WTC11 (cell line): Measurements from ENCODE around the gene LZIC. TPM values are rescaled to one million over a fixed set of nuclear protein-coding genes. Genes with fewer than 3 reads are reported as not detected.

Experiments used
- ATAC-seq: fragments of 200-7000 bp; cut with Tn5 transposase; 2 replicates; pipeline ENCODE4 v1.10.0; 2021; ENCODE audit warnings: mild to moderate bottlenecking, moderate library complexity
- CTCF ChIA-PET: fragments of 300-600 bp; sonication (Branson Sonifier 250); formaldehyde crosslinking; loops from one replicate; lab custom pipeline; 2021; ENCODE audit warnings: antibody characterized with exemption; lab: Charles Lee
- POLR2A ChIA-PET: fragments of 350-600 bp; sonication (Branson Sonifier 250); formaldehyde crosslinking; loops from one replicate; lab custom pipeline; 2021; ENCODE audit warnings: antibody characterized with exemption; lab: Charles Lee
- DNase-seq: peaks from one replicate; pipeline ENCODE4 v3.0.0; 2021; ENCODE audit warnings: low spot score
- H3K27ac Mint-ChIP-seq: 2 replicates; pipeline ENCODE4 v1.8.0; 2021; ENCODE audit warnings: mixed read lengths
- H3K27me3 Mint-ChIP-seq: 2 replicates; pipeline ENCODE4 v1.8.0; 2021; ENCODE audit warnings: low read depth, mild to moderate bottlenecking, moderate library complexity, mixed read lengths
- H3K36me3 Mint-ChIP-seq: 2 replicates; pipeline ENCODE4 v1.8.0; 2021; ENCODE audit warnings: mixed read lengths
- H3K4me1 Mint-ChIP-seq: 2 replicates; pipeline ENCODE4 v1.8.0; 2022; ENCODE audit warnings: mixed read lengths
- H3K4me3 Mint-ChIP-seq: 2 replicates; pipeline ENCODE4 v1.8.0; 2021; ENCODE audit warnings: mild to moderate bottlenecking, moderate library complexity, mixed read lengths
- H3K9me3 Mint-ChIP-seq: 2 replicates; pipeline ENCODE4 v1.8.0; 2021; ENCODE audit warnings: mixed read lengths
- CBFB ChIP-seq: sonication (generic); formaldehyde crosslinking; IDR thresholded peaks from 2 replicates; pipeline ENCODE4 v1.8.1; 2022; ENCODE audit warnings: mild to moderate bottlenecking, low read depth, missing genetic modification reagents
- CREB1 ChIP-seq: sonication (generic); formaldehyde crosslinking; IDR thresholded peaks from 2 replicates; pipeline ENCODE4 v1.8.0; 2023; ENCODE audit warnings: mild to moderate bottlenecking, missing genetic modification reagents
- ELF4 ChIP-seq: sonication (generic); formaldehyde crosslinking; IDR thresholded peaks from 2 replicates; pipeline ENCODE4 v1.8.1; 2022; ENCODE audit warnings: low read depth, mild to moderate bottlenecking, moderate library complexity, missing genetic modification reagents
- EMX1 ChIP-seq: fragments of 250-450 bp; sonication (Bioruptor Pico); IDR thresholded peaks from 2 replicates; pipeline ENCODE4 v1.8.0; 2021; ENCODE audit warnings: mild to moderate bottlenecking
- MXD4 ChIP-seq: fragments of 250-450 bp; sonication (Bioruptor Pico); IDR thresholded peaks from 2 replicates; pipeline ENCODE4 v1.8.0; 2021; ENCODE audit warnings: mild to moderate bottlenecking, moderate library complexity, borderline replicate concordance
- NR1H2 ChIP-seq: sonication (generic); formaldehyde crosslinking; IDR thresholded peaks from 2 replicates; pipeline ENCODE4 v1.9.0; 2021; ENCODE audit warnings: mild to moderate bottlenecking, moderate library complexity, missing genetic modification reagents
- RORB ChIP-seq: fragments of 250-450 bp; sonication (Bioruptor Pico); IDR thresholded peaks from 2 replicates; pipeline ENCODE4 v1.9.0; 2021; ENCODE audit warnings: mild to moderate bottlenecking
- SOX15 ChIP-seq: fragments of 250-450 bp; sonication (Bioruptor Pico); IDR thresholded peaks from 2 replicates; pipeline ENCODE4 v1.9.0; 2021; ENCODE audit warnings: mild to moderate bottlenecking
- TP53 ChIP-seq: sonication (generic); formaldehyde crosslinking; IDR thresholded peaks from 2 replicates; pipeline ENCODE4 v1.8.1; 2023; ENCODE audit warnings: mild to moderate bottlenecking, missing genetic modification reagents
- ZNF121 ChIP-seq: sonication (generic); formaldehyde crosslinking; IDR thresholded peaks from 2 replicates; pipeline ENCODE4 v1.8.0; 2023; ENCODE audit warnings: missing genetic modification reagents
- ZNF416 ChIP-seq: fragments of 250-450 bp; sonication (Bioruptor Pico); IDR thresholded peaks from 2 replicates; pipeline ENCODE4 v1.9.0; 2021; ENCODE audit warnings: mild to moderate bottlenecking, inconsistent platforms
- total RNA-seq: library from RNA; stranded (reverse); gene quantifications from 3 replicates; pipeline ENCODE4 v1.2.3, GENCODE V29; 2021
- TF ChIP-seq, protein P1 (sequence below): sonication (generic); formaldehyde crosslinking; IDR thresholded peaks from 2 replicates; pipeline ENCODE4 v1.8.0; 2023; ENCODE audit warnings: mild to moderate bottlenecking, missing genetic modification reagents
- TF ChIP-seq, protein P2 (sequence below): sonication (generic); formaldehyde crosslinking; IDR thresholded peaks from 2 replicates; pipeline ENCODE4 v1.8.0; 2022; ENCODE audit warnings: mild to moderate bottlenecking, missing genetic modification reagents
- TF ChIP-seq, protein P3 (sequence below): fragments of 250-450 bp; sonication (Bioruptor Pico); IDR thresholded peaks from 2 replicates; pipeline ENCODE4 v1.9.0; 2021; ENCODE audit warnings: mild to moderate bottlenecking
- TF ChIP-seq, protein P4 (sequence below): sonication (generic); formaldehyde crosslinking; IDR thresholded peaks from 2 replicates; pipeline ENCODE4 v1.8.1; 2023; ENCODE audit warnings: mild to moderate bottlenecking, moderate library complexity, missing genetic modification reagents
- TF ChIP-seq, protein P5 (sequence below): sonication (generic); formaldehyde crosslinking; IDR thresholded peaks from 2 replicates; pipeline ENCODE4 v1.8.0; 2022; ENCODE audit warnings: missing genetic modification reagents
- TF ChIP-seq, protein P6 (sequence below): fragments of 250-450 bp; sonication (Bioruptor Pico); IDR thresholded peaks from 2 replicates; pipeline ENCODE4 v2.1.2; 2022; ENCODE audit warnings: mild to moderate bottlenecking, moderate library complexity
- TF ChIP-seq, protein P7 (sequence below): sonication (generic); formaldehyde crosslinking; conservative IDR thresholded peaks from 2 replicates; pipeline ENCODE4 v1.8.1; 2022; ENCODE audit warnings: mild to moderate bottlenecking, missing genetic modification reagents
- TF ChIP-seq, protein P8 (sequence below): sonication (generic); formaldehyde crosslinking; IDR thresholded peaks from 2 replicates; pipeline ENCODE4 v1.8.1; 2022; ENCODE audit warnings: mild to moderate bottlenecking, missing genetic modification reagents, moderate library complexity, borderline replicate concordance
- TF ChIP-seq, protein P9 (sequence below): sonication (generic); formaldehyde crosslinking; IDR thresholded peaks from 2 replicates; pipeline ENCODE4 v1.8.1; 2022; ENCODE audit warnings: mild to moderate bottlenecking, moderate library complexity, missing genetic modification reagents

LZIC gene
- total RNA-seq, 1 experiment from 2014 or later = 16.9 TPM

DNA sequence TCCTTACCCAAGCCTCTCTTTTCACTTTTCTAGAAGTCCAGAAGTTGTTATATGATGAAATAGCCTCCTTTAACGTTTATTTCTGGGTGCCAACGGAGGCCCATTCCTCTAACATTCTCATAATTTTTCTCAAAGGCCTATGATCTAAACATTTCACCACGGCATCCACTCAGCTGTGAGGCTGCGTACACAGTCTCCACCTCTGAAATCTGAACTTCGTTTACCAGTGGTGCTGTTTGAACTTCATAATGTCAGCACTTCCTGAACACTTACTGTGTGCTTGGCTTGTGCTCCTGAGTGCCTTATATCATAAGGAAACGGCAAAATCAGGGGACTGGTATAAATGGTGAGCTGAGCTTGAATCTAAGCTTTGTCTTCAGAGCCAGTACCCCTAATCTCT, 41.8 kb upstream of the LZIC start (continued):
- TF ChIP-seq RORB (CRISPR knock-in tag) (no peak), ZNF121 (CRISPR knock-in tag) (no peak)
- TF ChIP-seq, protein P1, sequence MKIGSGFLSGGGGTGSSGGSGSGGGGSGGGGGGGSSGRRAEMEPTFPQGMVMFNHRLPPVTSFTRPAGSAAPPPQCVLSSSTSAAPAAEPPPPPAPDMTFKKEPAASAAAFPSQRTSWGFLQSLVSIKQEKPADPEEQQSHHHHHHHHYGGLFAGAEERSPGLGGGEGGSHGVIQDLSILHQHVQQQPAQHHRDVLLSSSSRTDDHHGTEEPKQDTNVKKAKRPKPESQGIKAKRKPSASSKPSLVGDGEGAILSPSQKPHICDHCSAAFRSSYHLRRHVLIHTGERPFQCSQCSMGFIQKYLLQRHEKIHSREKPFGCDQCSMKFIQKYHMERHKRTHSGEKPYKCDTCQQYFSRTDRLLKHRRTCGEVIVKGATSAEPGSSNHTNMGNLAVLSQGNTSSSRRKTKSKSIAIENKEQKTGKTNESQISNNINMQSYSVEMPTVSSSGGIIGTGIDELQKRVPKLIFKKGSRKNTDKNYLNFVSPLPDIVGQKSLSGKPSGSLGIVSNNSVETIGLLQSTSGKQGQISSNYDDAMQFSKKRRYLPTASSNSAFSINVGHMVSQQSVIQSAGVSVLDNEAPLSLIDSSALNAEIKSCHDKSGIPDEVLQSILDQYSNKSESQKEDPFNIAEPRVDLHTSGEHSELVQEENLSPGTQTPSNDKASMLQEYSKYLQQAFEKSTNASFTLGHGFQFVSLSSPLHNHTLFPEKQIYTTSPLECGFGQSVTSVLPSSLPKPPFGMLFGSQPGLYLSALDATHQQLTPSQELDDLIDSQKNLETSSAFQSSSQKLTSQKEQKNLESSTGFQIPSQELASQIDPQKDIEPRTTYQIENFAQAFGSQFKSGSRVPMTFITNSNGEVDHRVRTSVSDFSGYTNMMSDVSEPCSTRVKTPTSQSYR (CRISPR knock-in tag) = no peak

DNA sequence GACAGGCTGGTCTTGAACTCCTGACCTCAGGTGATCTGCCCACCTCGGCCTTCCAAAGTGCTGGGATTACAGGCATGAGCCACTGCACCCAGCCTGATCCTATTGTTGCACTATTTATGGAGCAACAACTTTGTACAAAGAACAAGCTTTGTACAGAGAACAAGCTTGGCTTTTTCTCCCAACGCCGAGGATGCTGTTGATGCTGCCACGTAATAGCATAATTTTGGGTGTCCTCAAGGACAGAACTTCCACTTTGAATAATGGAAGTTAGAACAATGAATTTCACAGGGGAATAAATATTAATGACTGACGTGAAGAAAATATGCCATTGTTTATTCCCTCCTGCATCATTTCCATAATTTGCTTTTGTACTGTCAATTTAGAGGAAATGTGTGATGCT, 41.1 kb upstream of the LZIC start:
- ChIA-PET POLR2A (no interaction called here), CTCF (no interaction called here)
- H3K27ac Mint-ChIP-seq = no peak overlapping the region
- H3K4me3 Mint-ChIP-seq = no peak overlapping the region
- DNase-seq = no peak
- H3K36me3 Mint-ChIP-seq = no peaks in the 10 kb centered on the region
- ATAC-seq = no peak
- no peaks in the 10 kb centered on the region for H3K9me3 Mint-ChIP-seq
- H3K4me1 Mint-ChIP-seq = no peaks in the 10 kb centered on the region
- no peaks in the 10 kb centered on the region for H3K27me3 Mint-ChIP-seq
- TF ChIP-seq, protein P2, sequence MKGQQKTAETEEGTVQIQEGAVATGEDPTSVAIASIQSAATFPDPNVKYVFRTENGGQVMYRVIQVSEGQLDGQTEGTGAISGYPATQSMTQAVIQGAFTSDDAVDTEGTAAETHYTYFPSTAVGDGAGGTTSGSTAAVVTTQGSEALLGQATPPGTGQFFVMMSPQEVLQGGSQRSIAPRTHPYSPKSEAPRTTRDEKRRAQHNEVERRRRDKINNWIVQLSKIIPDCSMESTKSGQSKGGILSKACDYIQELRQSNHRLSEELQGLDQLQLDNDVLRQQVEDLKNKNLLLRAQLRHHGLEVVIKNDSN (CRISPR knock-in tag) = no peak
- TF ChIP-seq, protein P3, sequence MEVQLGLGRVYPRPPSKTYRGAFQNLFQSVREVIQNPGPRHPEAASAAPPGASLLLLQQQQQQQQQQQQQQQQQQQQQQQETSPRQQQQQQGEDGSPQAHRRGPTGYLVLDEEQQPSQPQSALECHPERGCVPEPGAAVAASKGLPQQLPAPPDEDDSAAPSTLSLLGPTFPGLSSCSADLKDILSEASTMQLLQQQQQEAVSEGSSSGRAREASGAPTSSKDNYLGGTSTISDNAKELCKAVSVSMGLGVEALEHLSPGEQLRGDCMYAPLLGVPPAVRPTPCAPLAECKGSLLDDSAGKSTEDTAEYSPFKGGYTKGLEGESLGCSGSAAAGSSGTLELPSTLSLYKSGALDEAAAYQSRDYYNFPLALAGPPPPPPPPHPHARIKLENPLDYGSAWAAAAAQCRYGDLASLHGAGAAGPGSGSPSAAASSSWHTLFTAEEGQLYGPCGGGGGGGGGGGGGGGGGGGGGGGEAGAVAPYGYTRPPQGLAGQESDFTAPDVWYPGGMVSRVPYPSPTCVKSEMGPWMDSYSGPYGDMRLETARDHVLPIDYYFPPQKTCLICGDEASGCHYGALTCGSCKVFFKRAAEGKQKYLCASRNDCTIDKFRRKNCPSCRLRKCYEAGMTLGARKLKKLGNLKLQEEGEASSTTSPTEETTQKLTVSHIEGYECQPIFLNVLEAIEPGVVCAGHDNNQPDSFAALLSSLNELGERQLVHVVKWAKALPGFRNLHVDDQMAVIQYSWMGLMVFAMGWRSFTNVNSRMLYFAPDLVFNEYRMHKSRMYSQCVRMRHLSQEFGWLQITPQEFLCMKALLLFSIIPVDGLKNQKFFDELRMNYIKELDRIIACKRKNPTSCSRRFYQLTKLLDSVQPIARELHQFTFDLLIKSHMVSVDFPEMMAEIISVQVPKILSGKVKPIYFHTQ (CRISPR knock-in tag) = no peak
- TF ChIP-seq, protein P4, sequence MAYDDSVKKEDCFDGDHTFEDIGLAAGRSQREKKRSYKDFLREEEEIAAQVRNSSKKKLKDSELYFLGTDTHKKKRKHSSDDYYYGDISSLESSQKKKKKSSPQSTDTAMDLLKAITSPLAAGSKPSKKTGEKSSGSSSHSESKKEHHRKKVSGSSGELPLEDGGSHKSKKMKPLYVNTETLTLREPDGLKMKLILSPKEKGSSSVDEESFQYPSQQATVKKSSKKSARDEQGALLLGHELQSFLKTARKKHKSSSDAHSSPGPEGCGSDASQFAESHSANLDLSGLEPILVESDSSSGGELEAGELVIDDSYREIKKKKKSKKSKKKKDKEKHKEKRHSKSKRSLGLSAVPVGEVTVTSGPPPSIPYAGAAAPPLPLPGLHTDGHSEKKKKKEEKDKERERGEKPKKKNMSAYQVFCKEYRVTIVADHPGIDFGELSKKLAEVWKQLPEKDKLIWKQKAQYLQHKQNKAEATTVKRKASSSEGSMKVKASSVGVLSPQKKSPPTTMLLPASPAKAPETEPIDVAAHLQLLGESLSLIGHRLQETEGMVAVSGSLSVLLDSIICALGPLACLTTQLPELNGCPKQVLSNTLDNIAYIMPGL (CRISPR knock-in tag) = no peak
- no peak for TF ChIP-seq NR1H2 (CRISPR knock-in tag)
- no peak for TF ChIP-seq CBFB
- TF ChIP-seq, protein P5, sequence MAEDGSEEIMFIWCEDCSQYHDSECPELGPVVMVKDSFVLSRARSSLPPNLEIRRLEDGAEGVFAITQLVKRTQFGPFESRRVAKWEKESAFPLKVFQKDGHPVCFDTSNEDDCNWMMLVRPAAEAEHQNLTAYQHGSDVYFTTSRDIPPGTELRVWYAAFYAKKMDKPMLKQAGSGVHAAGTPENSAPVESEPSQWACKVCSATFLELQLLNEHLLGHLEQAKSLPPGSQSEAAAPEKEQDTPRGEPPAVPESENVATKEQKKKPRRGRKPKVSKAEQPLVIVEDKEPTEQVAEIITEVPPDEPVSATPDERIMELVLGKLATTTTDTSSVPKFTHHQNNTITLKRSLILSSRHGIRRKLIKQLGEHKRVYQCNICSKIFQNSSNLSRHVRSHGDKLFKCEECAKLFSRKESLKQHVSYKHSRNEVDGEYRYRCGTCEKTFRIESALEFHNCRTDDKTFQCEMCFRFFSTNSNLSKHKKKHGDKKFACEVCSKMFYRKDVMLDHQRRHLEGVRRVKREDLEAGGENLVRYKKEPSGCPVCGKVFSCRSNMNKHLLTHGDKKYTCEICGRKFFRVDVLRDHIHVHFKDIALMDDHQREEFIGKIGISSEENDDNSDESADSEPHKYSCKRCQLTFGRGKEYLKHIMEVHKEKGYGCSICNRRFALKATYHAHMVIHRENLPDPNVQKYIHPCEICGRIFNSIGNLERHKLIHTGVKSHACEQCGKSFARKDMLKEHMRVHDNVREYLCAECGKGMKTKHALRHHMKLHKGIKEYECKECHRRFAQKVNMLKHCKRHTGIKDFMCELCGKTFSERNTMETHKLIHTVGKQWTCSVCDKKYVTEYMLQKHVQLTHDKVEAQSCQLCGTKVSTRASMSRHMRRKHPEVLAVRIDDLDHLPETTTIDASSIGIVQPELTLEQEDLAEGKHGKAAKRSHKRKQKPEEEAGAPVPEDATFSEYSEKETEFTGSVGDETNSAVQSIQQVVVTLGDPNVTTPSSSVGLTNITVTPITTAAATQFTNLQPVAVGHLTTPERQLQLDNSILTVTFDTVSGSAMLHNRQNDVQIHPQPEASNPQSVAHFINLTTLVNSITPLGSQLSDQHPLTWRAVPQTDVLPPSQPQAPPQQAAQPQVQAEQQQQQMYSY (CRISPR knock-in tag) = no peak
- no peak for TF ChIP-seq CREB1 (CRISPR knock-in tag)
- TF ChIP-seq, protein P6, sequence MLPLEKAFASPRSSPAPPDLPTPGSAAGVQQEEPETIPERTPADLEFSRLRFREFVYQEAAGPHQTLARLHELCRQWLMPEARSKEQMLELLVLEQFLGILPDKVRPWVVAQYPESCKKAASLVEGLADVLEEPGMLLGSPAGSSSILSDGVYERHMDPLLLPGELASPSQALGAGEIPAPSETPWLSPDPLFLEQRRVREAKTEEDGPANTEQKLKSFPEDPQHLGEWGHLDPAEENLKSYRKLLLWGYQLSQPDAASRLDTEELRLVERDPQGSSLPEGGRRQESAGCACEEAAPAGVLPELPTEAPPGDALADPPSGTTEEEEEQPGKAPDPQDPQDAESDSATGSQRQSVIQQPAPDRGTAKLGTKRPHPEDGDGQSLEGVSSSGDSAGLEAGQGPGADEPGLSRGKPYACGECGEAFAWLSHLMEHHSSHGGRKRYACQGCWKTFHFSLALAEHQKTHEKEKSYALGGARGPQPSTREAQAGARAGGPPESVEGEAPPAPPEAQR (CRISPR knock-in tag) = no peak
- TF ChIP-seq, protein P7, sequence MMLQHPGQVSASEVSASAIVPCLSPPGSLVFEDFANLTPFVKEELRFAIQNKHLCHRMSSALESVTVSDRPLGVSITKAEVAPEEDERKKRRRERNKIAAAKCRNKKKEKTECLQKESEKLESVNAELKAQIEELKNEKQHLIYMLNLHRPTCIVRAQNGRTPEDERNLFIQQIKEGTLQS = no peak
- no peak for TF ChIP-seq MXD4 (CRISPR knock-in tag)
- no peak for TF ChIP-seq EMX1 (CRISPR knock-in tag)
- TF ChIP-seq TP53 (CRISPR knock-in tag) = no peak
- no peak for TF ChIP-seq ZNF416 (CRISPR knock-in tag)
- TF ChIP-seq ELF4 (CRISPR knock-in tag) = no peak
- TF ChIP-seq, protein P8, sequence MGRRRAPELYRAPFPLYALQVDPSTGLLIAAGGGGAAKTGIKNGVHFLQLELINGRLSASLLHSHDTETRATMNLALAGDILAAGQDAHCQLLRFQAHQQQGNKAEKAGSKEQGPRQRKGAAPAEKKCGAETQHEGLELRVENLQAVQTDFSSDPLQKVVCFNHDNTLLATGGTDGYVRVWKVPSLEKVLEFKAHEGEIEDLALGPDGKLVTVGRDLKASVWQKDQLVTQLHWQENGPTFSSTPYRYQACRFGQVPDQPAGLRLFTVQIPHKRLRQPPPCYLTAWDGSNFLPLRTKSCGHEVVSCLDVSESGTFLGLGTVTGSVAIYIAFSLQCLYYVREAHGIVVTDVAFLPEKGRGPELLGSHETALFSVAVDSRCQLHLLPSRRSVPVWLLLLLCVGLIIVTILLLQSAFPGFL (CRISPR knock-in tag) = no peak
- TF ChIP-seq, protein P9, sequence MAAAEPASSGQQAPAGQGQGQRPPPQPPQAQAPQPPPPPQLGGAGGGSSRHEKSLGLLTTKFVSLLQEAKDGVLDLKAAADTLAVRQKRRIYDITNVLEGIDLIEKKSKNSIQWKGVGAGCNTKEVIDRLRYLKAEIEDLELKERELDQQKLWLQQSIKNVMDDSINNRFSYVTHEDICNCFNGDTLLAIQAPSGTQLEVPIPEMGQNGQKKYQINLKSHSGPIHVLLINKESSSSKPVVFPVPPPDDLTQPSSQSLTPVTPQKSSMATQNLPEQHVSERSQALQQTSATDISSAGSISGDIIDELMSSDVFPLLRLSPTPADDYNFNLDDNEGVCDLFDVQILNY (CRISPR knock-in tag) = no peak
- no peak for TF ChIP-seq SOX15 (CRISPR knock-in tag)
